Measurements from ENCODE around the gene TK2. TPM values are rescaled to one million over a fixed set of nuclear protein-coding genes. Genes with fewer than 3 reads are reported as not detected.

TK2 gene
- total RNA-seq, 1 donor from 2014 or later: 8.4 TPM

GRCh38 chr16:66476328-66477027, 73.4 kb downstream of the TK2 start:
- peaks cover 47% of the 10 kb centered on the region for H3K4me1 Mint-ChIP-seq (ENCODE audit: low read depth)
- peak; percentile 33 for DNase-seq (ENCODE audit: low spot score)
- no peaks in the 10 kb centered on the region for H3K36me3 Mint-ChIP-seq (ENCODE audit: low read depth)
- H3K27ac Mint-ChIP-seq: no peak overlapping the region
- no peaks in the 10 kb centered on the region for H3K9me3 Mint-ChIP-seq
- no peaks in the 10 kb centered on the region for H3K27me3 Mint-ChIP-seq (ENCODE audit: insufficient read depth)
- intact Hi-C loops (cut with micrococcal nuclease): no loop called here
- no peak overlapping the region for H3K4me3 Mint-ChIP-seq

DNA sequence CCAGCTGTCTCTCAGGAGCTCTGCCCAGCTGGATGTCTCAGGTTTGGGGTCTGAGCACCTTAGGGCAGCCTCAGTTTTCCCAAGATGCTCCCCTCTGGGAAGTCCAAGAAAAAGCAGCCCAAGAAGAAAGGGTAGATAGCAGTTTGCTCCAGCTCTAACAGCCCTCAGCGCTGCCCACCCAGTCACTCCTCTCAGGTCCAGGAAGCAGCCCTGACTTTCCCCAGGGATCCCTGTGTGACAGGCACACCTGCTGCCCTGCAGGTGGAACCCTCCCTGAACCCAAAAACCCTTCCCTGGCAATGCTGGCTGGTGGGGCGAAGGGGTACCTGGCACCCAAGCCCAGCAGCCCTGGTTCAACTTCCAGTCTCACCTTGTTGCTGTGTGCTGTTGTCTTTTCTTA, 74.7 kb downstream of the TK2 start:
- Mint-ChIP-seq H3K36me3 (ENCODE audit: low read depth) (no peaks in the 10 kb centered on the region), H3K4me1 (ENCODE audit: low read depth) (peaks cover 47% of the 10 kb centered on the region), H3K4me3 (no peak overlapping the region), H3K9me3 (no peaks in the 10 kb centered on the region), H3K27ac (no peak overlapping the region), H3K27me3 (ENCODE audit: insufficient read depth) (no peaks in the 10 kb centered on the region)
- intact Hi-C loops (cut with micrococcal nuclease): no loop called here
- DNase-seq (ENCODE audit: low spot score): no peak

- H3K36me3 Mint-ChIP-seq (ENCODE audit: low read depth): no peaks in the 10 kb centered on the region
- DNase-seq (ENCODE audit: low spot score): peak; percentile 69
- H3K9me3 Mint-ChIP-seq: no peaks in the 10 kb centered on the region
- H3K4me1 Mint-ChIP-seq (ENCODE audit: low read depth): peaks cover 47% of the 10 kb centered on the region
- H3K27ac Mint-ChIP-seq: peak overlapping the region; percentile 69
- peak overlapping the region; percentile 21 for H3K4me3 Mint-ChIP-seq
- no peaks in the 10 kb centered on the region for H3K27me3 Mint-ChIP-seq (ENCODE audit: insufficient read depth)
- intact Hi-C loops (cut with micrococcal nuclease): no loop called here
Measured at GRCh38 chr16:66474750-66475199, 75.1 kb downstream of the TK2 start.

DNA sequence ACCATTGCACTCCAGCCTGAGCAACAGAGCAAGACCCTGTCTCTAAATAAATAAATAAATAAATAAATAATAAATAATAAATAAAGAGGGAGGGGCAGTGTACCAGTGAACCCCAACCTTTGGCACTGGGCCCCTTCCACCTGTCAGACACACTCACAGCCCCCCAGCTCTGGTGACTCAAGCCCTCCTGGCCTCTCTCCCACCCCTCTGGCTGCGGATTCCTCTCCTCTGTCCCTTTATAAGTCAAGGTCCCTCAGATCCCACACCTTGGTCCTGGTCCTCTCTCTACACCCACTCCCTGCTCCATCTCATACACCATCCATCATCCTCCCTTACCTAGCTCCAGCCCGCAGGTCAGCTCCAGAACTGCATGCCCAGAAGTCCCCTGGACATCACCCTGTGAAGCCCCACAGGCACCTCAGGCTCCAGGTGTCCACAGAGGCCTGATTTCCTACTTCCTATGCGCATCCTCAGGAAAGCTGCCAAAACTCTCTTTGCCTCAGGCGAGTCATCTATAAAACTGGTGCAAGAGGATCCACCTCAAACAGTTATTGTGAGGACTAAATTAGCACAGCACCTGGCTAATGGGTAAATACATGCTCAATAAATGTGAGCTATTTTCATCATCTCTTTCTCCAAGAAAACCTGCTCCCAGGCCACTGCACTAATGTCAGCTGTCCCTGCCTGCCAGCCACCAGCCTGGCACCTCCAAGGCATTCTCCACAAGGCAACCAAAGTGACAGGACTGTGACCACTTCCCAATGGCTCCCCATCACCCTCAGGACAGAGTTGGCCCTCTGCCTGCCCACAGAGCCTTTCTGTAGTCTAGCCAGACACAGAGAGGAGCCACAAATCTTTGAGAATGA, 76.0 kb downstream of the TK2 start:
- no peaks in the 10 kb centered on the region for H3K27me3 Mint-ChIP-seq (ENCODE audit: insufficient read depth)
- H3K4me3 Mint-ChIP-seq: no peak overlapping the region
- H3K36me3 Mint-ChIP-seq (ENCODE audit: low read depth): no peaks in the 10 kb centered on the region
- DNase-seq (ENCODE audit: low spot score): no peak
- peaks cover 44% of the 10 kb centered on the region for H3K4me1 Mint-ChIP-seq (ENCODE audit: low read depth)
- intact Hi-C loops (cut with micrococcal nuclease): no loop called here
- no peaks in the 10 kb centered on the region for H3K9me3 Mint-ChIP-seq
- peak overlapping the region; percentile 52 for H3K27ac Mint-ChIP-seq

DNA sequence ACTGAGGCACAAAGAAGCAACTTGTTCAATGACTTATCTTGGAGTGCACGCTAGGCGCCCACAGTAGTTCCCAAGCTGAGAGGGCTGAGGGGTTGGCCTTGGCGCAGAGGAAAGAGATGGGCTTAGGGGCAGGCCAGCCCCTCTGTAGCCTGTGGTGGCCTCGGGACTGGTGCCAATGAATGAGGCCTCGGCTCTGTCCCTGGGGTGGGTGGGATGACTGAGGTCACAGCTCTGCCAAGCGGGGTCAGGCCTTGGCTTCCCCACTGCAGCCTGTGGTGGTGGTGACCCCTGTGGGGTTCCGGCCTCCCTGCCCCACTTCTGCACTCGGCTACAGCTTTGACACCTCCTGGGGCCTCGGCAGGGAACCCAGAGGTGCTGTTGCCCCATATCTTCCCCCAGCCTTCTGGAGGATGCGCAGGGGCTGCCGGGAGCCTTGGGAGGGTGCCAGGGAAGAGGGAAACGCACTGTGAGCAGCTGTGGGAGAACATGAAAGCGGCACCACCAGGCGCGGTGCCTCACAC, 76.8 kb downstream of the TK2 start:
- Mint-ChIP-seq H3K4me3 (no peak overlapping the region), H3K27ac (no peak overlapping the region), H3K27me3 (ENCODE audit: insufficient read depth) (no peaks in the 10 kb centered on the region), H3K4me1 (ENCODE audit: low read depth) (peaks cover 38% of the 10 kb centered on the region), H3K36me3 (ENCODE audit: low read depth) (no peaks in the 10 kb centered on the region), H3K9me3 (no peaks in the 10 kb centered on the region)
- no peak for DNase-seq (ENCODE audit: low spot score)
- intact Hi-C loops (cut with micrococcal nuclease): no loop called here

DNA sequence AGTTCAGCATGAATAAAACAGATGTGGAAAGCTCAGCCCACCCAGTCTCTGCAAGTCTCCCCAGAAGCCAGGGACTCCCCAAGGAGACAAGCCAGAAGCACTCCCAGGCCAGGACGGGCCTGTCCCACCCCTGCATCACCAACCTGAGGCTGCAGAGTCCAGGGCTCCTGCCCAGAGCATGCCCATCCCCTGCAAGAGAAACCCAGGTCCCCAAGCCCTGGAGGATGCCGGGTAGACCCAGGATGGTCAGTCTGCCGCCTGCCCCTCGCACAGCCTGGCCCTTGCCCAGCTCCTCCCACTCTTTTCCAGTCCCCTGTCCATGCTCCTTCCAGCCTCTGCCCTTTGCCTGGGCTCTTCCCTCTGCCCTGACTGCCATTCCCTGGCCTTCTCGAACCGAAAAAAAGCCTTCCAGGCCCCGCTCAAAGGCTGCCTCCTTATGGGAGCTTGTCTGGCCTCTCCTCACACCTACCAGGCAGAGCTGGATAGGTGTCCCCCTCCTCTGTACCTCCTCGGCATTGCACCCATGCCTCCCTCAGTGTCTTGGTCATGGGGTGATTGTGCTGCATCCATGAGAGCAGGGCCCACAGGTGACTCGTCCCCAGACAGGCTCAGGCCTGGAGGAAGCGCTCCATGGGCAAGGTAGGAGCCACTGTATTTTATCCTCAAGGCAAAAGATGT, 78.1 kb downstream of the TK2 start:
- H3K4me3 Mint-ChIP-seq: no peak overlapping the region
- no peak overlapping the region for H3K27ac Mint-ChIP-seq
- peaks cover 2% of the 10 kb centered on the region for H3K27me3 Mint-ChIP-seq (ENCODE audit: insufficient read depth)
- no peak for DNase-seq (ENCODE audit: low spot score)
- no peaks in the 10 kb centered on the region for H3K9me3 Mint-ChIP-seq
- peaks cover 29% of the 10 kb centered on the region for H3K4me1 Mint-ChIP-seq (ENCODE audit: low read depth)
- intact Hi-C loops (cut with micrococcal nuclease): no loop called here
- no peaks in the 10 kb centered on the region for H3K36me3 Mint-ChIP-seq (ENCODE audit: low read depth)

- H3K27me3 Mint-ChIP-seq (ENCODE audit: insufficient read depth): peaks cover 4% of the 10 kb centered on the region
- H3K4me1 Mint-ChIP-seq (ENCODE audit: low read depth): peaks cover 24% of the 10 kb centered on the region
- intact Hi-C loops (cut with micrococcal nuclease): no loop called here
- no peak overlapping the region for H3K4me3 Mint-ChIP-seq
- peaks cover 2% of the 10 kb centered on the region for H3K9me3 Mint-ChIP-seq
- no peak for DNase-seq (ENCODE audit: low spot score)
- H3K36me3 Mint-ChIP-seq (ENCODE audit: low read depth): peaks cover under 1% of the 10 kb centered on the region
- no peak overlapping the region for H3K27ac Mint-ChIP-seq
Measured at GRCh38 chr16:66471264-66471663, 78.7 kb downstream of the TK2 start.

DNA sequence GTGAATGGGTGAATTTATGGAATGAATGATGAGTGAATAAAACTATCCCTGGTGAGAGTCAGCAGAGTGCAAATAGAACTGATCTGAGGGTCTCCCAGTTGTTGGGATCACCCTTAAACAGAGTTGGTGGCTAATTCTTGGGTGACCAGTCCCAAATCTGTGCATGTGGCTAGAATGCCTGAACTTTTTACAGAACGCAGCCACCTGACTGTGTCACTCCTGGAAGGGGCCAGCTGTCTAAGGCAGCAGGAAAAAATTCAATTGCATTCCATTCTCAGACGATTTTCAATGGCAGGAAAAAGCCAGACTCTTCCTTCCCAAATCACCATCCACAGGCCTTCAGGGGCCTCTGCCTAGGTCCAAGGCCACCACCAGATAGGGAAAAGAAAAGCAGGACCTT, 79.4 kb downstream of the TK2 start:
- no peak for DNase-seq (ENCODE audit: low spot score)
- H3K27me3 Mint-ChIP-seq (ENCODE audit: insufficient read depth): peaks cover 5% of the 10 kb centered on the region
- intact Hi-C loops (cut with micrococcal nuclease): no loop called here
- H3K4me1 Mint-ChIP-seq (ENCODE audit: low read depth): peaks cover 20% of the 10 kb centered on the region
- no peak overlapping the region for H3K27ac Mint-ChIP-seq
- H3K36me3 Mint-ChIP-seq (ENCODE audit: low read depth): peaks cover 1% of the 10 kb centered on the region
- no peak overlapping the region for H3K4me3 Mint-ChIP-seq
- peaks cover 4% of the 10 kb centered on the region for H3K9me3 Mint-ChIP-seq

- H3K4me3 Mint-ChIP-seq: no peak overlapping the region
Measured at GRCh38 chr16:66469947-66470546, 79.9 kb downstream of the TK2 start.

DNA sequence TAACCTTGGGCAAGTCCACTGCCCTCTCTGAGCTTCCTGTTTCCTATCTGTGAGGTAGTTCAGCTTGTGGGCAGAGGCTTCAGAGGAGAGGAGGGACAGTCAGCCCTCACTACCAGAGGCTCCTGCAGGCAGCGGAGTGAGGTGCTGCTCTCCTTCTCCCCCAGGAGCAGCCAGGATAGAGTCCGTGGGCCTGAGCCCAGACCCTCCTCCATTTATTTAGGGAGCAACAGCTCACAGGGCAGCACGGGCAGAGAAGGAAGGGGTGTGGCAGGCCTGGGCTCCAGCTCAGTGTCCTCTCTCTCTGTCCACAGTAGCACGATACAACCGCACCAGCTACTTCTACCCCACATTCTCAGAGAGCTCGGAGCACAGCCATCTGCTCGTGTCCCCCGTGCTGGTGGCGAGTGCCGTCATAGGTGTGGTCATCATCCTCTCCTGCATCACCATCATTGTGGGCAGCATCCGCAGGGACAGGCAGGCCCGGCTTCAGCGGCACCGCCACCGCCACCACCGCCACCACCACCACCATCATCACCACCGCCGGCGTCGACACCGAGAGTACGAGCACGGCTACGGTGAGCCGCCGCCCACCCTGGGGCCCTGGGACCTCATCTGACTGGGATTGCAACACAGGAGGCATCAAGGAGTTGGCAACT, 80.5 kb downstream of the TK2 start:
- Mint-ChIP-seq H3K9me3 (peaks cover 4% of the 10 kb centered on the region), H3K4me3 (no peak overlapping the region), H3K27me3 (ENCODE audit: insufficient read depth) (peaks cover 12% of the 10 kb centered on the region), H3K4me1 (ENCODE audit: low read depth) (peaks cover 8% of the 10 kb centered on the region), H3K27ac (no peak overlapping the region), H3K36me3 (ENCODE audit: low read depth) (peaks cover 1% of the 10 kb centered on the region)
- intact Hi-C loops (cut with micrococcal nuclease): no loop called here
- DNase-seq (ENCODE audit: low spot score): no peak

More at GRCh38 chr16:66469947-66470546, 79.9 kb downstream of the TK2 start:
- H3K4me1 Mint-ChIP-seq (ENCODE audit: low read depth): peaks cover 14% of the 10 kb centered on the region
- peaks cover 1% of the 10 kb centered on the region for H3K36me3 Mint-ChIP-seq (ENCODE audit: low read depth)
- DNase-seq (ENCODE audit: low spot score): no peak
- H3K27ac Mint-ChIP-seq: no peak overlapping the region
- H3K9me3 Mint-ChIP-seq: peaks cover 4% of the 10 kb centered on the region
- peaks cover 7% of the 10 kb centered on the region for H3K27me3 Mint-ChIP-seq (ENCODE audit: insufficient read depth)
- intact Hi-C loops (cut with micrococcal nuclease): no loop called here

DNA sequence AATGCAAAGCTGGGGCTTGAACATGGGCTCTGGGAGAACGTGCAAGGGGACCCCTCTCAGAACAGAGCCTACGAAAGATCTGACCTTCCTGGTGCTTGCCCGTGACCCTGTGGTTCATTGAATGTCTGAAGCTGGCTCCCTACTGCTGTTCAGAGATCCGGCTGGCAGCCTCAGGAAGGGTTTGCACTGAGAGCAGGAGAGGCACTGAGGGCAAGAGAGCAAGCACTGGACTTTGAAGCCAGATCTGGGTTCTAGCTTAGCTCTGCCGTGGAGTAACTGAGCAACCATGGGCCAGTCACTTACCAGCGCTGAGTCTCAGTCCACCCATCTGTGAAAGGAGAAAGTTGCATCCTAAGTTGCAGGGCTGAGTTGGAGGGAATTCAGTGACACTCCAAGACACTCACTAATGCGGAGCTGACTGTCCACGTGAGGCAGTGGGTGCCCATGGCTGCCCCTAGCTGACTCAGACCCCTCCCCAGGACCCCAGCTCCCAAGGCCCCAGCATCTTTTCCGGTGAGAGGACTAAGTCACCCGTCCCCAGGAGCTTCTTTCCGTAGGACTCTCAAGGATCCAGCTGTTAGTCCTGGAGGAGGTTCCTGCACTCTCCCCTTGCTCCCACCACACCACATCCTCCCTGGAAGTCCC, 81.5 kb downstream of the TK2 start:
- Mint-ChIP-seq H3K36me3 (ENCODE audit: low read depth) (peaks cover 1% of the 10 kb centered on the region), H3K4me1 (ENCODE audit: low read depth) (no peaks in the 10 kb centered on the region), H3K9me3 (peaks cover 4% of the 10 kb centered on the region), H3K27me3 (ENCODE audit: insufficient read depth) (peaks cover 18% of the 10 kb centered on the region), H3K4me3 (no peak overlapping the region), H3K27ac (no peak overlapping the region)
- no peak for DNase-seq (ENCODE audit: low spot score)
- intact Hi-C loops (cut with micrococcal nuclease): no loop called here

GRCh38 chr16:66467611-66468010, 82.3 kb downstream of the TK2 start:
- Mint-ChIP-seq H3K27ac (no peak overlapping the region), H3K27me3 (ENCODE audit: insufficient read depth) (peaks cover 27% of the 10 kb centered on the region), H3K36me3 (ENCODE audit: low read depth) (peaks cover 1% of the 10 kb centered on the region), H3K4me1 (ENCODE audit: low read depth) (no peaks in the 10 kb centered on the region), H3K9me3 (peaks cover 4% of the 10 kb centered on the region), H3K4me3 (no peak overlapping the region)
- DNase-seq (ENCODE audit: low spot score): no peak
- intact Hi-C loops (cut with micrococcal nuclease): no loop called here

Measured in activated T-helper 1 cell treated with anti-CD3 and anti-CD28 coated beads, Interleukin-12 subunit alpha, Interleukin-12 subunit beta, Interleukin-2, Interleukin-4 antibody, amounts not matched to agents 30 ng/mL and 10 ng/mL and 1 ng/mL, durations not matched to agents 14 hours and 24 hours and 36 hours (primary cell).